ENCODE data around the gene PLGRKT.
"Not testable (repeated sequence)": the region's sequence is repeated elsewhere in the genome, so short reads cannot be mapped to it uniquely, and the experiment has no call there.

PLGRKT gene

GRCh38 chr9:5375091-5375490, 62.6 kb downstream of the PLGRKT start:
- DNase-seq = no peak

- DNase-seq = no peak
Measured at GRCh38 chr9:5364294-5365024, 73.3 kb downstream of the PLGRKT start.

DNA sequence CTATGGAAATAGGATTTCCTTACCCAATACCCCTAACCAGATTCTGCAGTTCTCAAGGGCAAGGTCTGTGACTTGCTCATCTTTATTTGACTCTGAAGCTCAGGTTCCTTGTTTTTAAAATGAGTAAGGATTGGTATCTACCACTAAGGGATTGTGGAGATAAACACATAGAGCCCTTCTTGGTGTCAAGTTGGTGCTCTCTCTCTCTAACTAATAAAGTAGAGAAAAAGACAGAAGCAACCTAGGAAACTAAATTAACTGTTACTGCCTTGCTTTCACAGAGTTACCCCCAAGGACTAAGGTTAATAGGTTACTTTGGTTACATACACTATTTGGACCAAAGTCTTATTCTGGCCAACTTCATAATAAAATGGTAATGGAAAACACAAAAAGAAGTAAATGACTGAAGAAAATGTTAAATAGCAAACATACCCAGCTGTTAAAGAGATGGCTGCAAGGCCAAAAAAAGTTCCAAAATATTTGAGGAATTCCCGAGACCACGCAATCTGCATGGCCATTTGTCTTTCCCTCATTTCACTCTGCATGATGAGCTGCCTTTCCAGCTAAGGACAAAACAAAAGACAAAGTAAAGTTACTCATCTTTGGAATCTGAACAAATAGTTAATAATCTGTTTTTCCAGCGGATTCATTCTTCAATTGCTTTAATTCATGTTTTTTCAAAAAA, 76.3 kb downstream of the PLGRKT start:
- no peak for DNase-seq

DNA sequence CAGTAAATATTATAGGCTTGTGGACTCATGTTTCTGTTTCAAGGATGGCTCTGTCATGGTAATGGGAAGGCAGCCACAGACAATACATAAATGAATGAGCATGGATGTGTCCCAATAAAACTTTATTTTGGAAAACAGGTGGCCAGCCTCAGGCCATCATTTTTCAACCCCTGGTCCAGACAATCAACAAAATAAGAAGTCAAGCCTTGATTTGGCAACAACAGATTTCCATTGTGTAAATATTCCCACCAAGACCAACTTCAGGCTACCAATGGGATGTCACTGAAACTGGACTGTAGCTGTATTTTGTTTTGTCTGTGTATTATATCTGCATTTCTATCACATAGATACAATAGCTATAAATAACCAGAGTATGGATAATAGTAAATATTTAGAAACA, 77.4 kb downstream of the PLGRKT start:
- no peak for DNase-seq

- DNase-seq = no peak
Measured at GRCh38 chr9:5357431-5358105, 80.2 kb downstream of the PLGRKT start.

- no peak for DNase-seq
Measured at GRCh38 chr9:5355817-5356216, 81.9 kb downstream of the PLGRKT start.

GRCh38 chr9:5355226-5355625, 82.5 kb downstream of the PLGRKT start:
- DNase-seq = no peak

DNA sequence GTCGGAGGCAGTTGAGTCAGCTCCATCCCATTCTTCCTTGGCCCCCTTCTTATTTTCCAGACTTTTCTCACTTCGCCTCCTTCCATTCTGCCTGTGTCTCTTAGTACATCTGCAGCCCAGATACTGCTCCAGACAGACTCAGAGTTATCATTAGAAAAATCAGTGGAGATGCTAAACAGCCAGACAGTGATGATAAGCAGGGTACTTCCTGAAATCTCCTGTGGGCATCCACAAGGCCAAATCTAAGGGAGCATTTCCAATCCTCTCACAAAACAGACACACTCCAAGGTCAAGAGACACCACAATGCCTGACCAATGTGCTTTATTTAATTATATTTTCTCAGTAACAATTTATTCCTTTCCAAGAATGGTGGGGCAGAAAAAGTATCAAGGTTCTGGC, 83.5 kb downstream of the PLGRKT start:
- no peak for DNase-seq

DNA sequence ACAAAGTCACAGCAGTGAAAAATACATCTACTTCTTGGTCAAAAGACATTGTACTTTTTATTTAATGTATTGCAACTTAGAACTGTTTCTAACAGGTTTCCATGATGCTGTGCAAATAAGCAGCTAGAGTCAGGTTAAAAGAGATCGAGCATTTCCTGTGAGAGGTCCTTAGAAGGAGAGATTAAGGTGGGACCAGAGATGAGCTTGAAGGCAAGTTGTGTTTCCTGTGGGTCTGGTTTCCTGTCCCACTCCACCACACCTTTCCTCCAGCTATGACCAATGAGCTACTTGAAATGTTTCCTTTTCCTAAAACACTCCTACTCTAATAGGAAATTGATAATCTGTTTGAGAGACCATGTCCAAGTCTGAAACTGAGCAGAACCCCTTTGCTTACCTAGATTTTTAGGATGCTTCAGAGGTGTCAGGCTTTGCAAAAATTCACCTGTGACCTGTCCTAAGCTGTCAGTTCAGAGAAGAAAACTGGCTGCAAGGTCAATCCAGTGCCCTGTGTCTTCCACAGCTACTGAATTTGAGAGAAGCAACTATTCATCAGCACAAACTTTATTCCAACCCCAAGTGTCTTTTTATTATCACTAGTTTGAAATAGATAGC, 85.0 kb downstream of the PLGRKT start:
- no peak for DNase-seq

- DNase-seq = peak; percentile 28
Measured at GRCh38 chr9:5338992-5339981, 98.4 kb downstream of the PLGRKT start, which contains the start of gene RLN1. Gene RLN1 (minus strand): TSS chr9:5339876. CDS start chr9:5339746, 130 bp downstream.

DNA sequence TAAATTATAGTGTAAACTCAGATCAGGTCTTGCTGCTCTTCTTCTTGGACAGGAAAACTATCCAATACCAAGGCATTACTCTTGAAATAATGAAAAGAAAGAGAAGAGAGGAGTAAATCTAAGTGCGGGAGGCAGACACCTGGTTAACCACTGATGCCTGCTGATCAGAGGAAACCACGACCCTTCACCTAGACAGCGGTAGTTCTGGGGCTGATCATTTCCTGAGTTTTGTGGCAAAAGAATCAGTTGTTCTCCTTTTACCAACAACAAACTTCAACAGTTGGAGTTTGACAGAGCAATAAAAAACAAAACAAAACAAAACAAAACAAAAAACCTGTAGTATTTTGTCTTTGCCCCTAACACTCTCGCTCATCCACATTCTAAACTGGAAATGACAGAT, 101.0 kb downstream of the PLGRKT start:
- DNase-seq = no peak

- DNase-seq = not testable (repeated sequence)
Measured at GRCh38 chr9:5331276-5331675, 106.4 kb downstream of the PLGRKT start.

- no peak for DNase-seq
Measured at GRCh38 chr9:5326893-5327548, 110.7 kb downstream of the PLGRKT start.

DNA sequence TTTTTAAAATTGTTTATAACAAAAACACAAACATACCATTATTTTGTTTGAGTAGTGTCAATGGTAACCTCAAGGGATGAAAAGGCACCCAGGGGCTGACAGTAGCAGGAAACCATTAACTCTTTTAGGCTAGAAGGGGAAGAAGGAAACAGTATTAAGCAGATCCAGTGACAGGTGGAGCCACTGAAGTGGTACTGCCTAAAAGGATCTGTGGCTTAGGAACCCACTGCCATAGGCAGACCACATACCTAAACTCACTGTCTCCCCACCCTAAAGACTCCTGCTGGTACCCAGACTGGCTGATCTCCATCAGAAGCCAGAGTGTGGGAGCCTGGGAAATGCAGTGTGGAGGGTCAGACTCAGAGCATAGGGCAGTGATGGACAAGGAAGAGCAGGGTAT, 111.5 kb downstream of the PLGRKT start:
- DNase-seq = no peak

DNA sequence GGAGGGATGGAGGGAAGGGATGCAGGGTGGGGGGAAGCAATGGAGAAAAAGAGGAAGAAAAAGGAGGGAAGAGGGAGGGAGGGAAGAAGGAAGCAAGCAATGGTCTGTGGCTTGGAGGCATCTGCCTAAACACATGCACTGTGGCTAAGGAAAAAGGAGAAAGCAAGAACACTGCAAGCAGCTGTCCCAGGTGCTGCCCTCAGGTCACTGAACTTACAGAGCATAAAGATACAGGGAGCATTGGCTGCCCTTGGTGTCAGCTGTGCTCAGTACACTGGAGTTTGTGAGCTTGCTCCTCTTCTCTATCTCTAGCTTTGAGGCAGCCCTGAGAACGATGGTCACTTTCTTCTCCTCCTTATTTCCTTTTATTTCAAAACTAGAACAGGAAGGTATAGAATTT, 116.1 kb downstream of the PLGRKT start:
- not testable (repeated sequence) for DNase-seq

DNA sequence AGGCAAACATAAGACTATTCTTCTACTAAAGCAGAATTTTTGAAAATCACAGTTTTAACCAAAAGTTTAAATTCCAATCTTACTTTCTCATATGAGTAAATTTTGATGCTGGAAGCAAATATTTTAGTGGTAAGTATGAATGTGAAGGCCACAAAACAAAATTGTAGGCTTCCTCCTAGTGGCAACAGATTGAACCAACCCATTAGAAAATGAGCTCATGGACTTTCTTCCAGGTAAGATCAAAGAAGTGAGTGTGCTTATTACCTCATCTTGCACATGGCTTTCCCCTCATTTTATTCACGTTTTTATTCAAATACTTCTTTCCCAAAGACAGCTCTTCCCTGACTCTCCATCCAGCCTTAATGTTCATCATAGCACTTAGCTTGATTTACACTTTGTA, 116.7 kb downstream of the PLGRKT start:
- DNase-seq = no peak

DNA sequence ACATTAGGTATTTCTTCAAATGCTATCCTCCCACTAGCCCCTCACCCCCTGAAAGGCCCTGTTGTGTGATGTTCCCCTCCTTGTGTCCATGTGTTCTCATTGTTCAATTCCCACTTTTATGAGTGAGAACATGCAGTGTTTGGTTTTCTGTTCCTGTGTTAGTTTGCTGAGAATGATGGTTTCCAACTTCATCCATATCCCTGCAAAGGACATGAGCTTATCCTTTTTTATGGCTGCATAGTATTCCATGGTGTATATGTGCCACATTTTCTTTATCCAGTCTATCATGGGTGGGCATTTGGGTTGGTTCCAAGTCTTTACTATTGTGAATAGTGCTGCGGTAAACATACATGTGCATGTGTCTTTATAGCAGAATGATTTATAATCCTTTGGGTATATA, 121.3 kb downstream of the PLGRKT start:
- not testable (repeated sequence) for DNase-seq

- no peak for DNase-seq
Measured at GRCh38 chr9:5315187-5315923, 122.4 kb downstream of the PLGRKT start.

DNA sequence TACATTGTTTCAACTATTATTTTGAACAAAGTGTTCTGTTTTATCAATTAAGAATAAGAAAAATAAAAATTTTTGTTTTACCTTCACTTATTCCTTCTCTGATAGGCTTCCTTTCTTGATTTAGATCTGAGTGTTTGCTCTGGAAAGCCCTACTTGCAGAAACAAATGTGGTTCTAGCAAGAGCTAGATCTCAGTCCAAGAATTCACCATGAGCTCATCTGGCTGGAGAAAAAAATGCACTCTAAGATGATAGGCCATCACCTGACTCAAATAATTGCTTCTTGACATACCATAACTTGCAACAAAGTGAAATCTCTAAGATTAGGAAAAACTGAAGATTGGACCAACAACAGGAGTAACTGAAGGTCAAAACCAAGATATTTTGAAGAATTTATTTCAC, 126.9 kb downstream of the PLGRKT start:
- no peak for DNase-seq

Data from hematopoietic multipotent progenitor cell treated with erythropoietin and hydrocortisone succinate and interleukin-3 and kit ligand, for 6 days (in vitro differentiated cells).